ENCODE measurements around the gene BCS1L.

GRCh38 chr2:218708086-218708485 lies 48.6 kb downstream of the BCS1L start:
- TF ChIP-seq CTCF (conservative IDR thresholded peaks at IDR 0.05; ENCODE audit: low read length) (no peak), EZH2phosphoT487 (IDR thresholded peaks at IDR 0.05; ENCODE audit: borderline replicate concordance) (no peak)
